GM21528 (cell line): ENCODE data around the gene FLAD1.

Experiments used
- ATAC-seq: cut with Tn5 transposase; IDR thresholded peaks from one replicate; pipeline ENCODE4 v1.9.1; 2021; ENCODE audit warnings: mild to moderate bottlenecking, moderate library complexity; ENCODE audit not compliant: unreplicated experiment, low FRiP score

Gene FLAD1

GRCh38 chr1:154982897-154983648, at the start of gene FLAD1:
Gene FLAD1, plus strand, starts transcription at chr1:154983344. Its CDS starts 351 bp downstream, at chr1:154983695.
- ATAC-seq, result peak; percentile 93

GRCh38 chr1:154934358-154934948, 48.7 kb upstream of the FLAD1 start:
- no peak for ATAC-seq

- no peak for ATAC-seq
Measured at GRCh38 chr1:154935749-154936554, 47.2 kb upstream of the FLAD1 start.

GRCh38 chr1:154936555-154937084, 46.5 kb upstream of the FLAD1 start, which contains the start of gene PMVK:
Gene PMVK, minus strand, starts transcription at chr1:154936719. Its CDS starts 34 bp downstream, at chr1:154936685.
- peak; percentile 78 for ATAC-seq

GRCh38 chr1:154937085-154937987, 45.8 kb upstream of the FLAD1 start:
- ATAC-seq, result peak; percentile 69

- ATAC-seq, result no peak
Measured at GRCh38 chr1:154937988-154938386, 45.2 kb upstream of the FLAD1 start.

- no peak for ATAC-seq
Measured at GRCh38 chr1:154938604-154939399, 44.3 kb upstream of the FLAD1 start.

- no peak for ATAC-seq
Measured at GRCh38 chr1:154940213-154940560, 43.0 kb upstream of the FLAD1 start.

- ATAC-seq, result no peak
Measured at GRCh38 chr1:154940651-154941194, 42.4 kb upstream of the FLAD1 start.

- no peak for ATAC-seq
Measured at GRCh38 chr1:154941333-154942013, 41.7 kb upstream of the FLAD1 start.

GRCh38 chr1:154943649-154944400, 39.3 kb upstream of the FLAD1 start:
- ATAC-seq, result no peak

- ATAC-seq, result no peak
Measured at GRCh38 chr1:154944401-154945159, 38.6 kb upstream of the FLAD1 start.

GRCh38 chr1:154945160-154945961, 37.8 kb upstream of the FLAD1 start:
- no peak for ATAC-seq

GRCh38 chr1:154945962-154946850, 36.9 kb upstream of the FLAD1 start:
- ATAC-seq, result no peak

- ATAC-seq, result no peak
Measured at GRCh38 chr1:154948079-154948478, 35.1 kb upstream of the FLAD1 start.
